Iris pigment epithelial cell (primary cell): Measurements from ENCODE around the gene NTM.
A peak's percentile ranks its signal among the peaks of the same experiment; 100 is the strongest.

Experiments used
- DNase-seq: peaks from one replicate; pipeline ENCODE4 v3.0.0-alpha.2; 2011; ENCODE audit warnings: low read depth

The NTM gene

DNA sequence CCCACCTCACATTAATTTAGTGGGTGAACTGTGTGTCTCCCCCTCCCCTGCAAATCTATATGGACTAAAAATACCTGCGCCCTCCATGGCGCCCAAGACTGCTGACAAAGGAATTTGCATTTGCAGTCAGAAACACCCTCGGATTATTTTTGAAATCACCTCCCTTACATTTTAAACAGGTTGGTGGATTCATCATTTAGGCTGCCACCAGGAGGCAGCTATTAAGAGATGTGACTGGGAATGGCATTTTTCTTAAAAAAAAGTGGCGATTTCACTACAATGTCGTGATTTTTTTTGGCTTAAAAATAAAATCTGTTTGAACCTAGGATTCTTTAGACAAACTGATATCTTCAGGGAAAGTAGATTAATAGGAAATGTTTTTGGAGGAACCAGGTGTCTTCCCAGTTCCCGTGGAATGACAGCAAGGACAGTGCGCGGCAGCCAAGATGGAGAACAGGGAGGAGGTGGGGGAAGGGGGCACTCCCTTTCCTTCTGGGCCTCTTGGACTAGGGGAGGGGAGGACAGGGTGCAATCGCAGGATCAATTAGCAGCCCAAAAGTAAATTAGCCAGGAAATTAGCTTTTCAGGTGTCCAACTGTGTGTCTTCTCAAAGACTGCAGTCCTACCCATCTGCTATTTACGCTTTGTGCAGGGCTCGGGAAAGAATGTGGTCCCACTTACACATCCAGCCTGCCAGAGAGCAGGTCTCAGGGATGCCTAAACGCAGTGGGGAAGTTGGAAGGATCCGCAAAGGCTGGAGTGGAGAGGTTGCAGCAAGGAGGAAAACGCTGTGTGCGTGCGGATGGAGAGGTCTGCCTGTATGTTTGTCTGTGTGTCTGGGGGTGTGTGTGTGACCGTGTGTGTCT lies 496.4 kb downstream of the NTM start:
- DNase-seq = no peak

DNA sequence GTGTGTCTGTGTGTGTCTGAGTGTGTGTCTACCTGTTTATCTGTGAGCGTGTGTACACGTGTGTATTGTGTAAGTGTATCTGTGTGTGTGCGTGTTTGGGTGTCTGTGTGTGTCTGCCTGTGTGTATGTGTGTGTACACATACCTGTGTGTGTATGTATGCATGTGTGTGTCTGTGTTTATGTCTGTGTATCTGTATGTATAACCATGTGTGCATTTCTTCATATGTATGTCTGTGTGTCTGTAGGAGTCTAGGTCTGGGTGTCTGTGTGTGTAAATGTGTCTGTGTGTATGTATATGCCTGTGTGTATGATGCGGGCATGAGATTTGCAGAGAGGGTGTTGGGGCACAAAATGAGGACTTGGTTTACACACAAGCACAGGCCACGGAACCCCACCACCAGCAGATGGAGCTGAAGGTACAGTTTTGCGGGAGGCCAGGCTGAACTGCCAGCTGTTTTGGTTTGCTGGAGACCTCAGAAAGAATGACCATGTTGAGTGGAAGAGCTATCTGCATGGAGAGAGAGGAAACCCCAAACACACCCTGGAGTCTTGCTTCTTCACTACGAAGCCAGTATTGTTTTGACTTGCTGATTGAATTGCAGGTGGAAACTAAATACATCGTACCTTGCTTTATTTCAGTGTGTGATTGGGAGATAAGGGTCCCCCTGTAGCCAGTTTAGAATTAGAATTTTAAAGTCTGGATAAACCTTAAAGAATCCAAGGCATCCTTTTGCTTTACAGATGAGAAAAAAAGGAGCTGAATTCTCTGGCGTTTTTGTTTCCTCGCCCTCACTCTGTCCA lies 497.2 kb downstream of the NTM start:
- DNase-seq = peak; percentile 84

GRCh38 chr11:131868629-131869507 lies 498.5 kb downstream of the NTM start:
- peak; percentile 12 for DNase-seq

GRCh38 chr11:131870305-131870704 lies 499.9 kb downstream of the NTM start:
- no peak for DNase-seq

- no peak for DNase-seq
These were observed 500.6 kb downstream of the NTM start for GRCh38 chr11:131871006-131871405.

GRCh38 chr11:131874070-131874469 lies 503.7 kb downstream of the NTM start:
- no peak for DNase-seq

DNA sequence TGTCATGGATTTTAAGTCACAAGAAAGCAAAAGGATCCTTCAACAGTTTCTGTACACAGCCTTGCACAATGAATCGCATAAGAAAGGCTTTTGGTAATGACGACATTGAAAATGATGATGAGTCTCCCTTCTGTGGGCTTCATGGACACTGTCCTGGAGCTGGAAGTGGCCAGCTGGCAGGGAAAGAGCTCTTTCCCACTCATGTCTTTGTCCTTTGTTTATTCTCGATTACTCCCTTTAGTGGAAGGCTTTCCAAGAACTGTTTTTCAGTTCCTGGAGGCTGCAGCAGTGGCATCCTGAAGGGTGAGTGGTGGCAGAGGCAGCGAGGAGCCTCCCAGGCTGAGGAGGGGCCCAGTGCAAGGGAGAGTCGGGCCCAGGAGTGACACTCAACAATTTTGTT lies 505.2 kb downstream of the NTM start:
- DNase-seq = no peak

DNA sequence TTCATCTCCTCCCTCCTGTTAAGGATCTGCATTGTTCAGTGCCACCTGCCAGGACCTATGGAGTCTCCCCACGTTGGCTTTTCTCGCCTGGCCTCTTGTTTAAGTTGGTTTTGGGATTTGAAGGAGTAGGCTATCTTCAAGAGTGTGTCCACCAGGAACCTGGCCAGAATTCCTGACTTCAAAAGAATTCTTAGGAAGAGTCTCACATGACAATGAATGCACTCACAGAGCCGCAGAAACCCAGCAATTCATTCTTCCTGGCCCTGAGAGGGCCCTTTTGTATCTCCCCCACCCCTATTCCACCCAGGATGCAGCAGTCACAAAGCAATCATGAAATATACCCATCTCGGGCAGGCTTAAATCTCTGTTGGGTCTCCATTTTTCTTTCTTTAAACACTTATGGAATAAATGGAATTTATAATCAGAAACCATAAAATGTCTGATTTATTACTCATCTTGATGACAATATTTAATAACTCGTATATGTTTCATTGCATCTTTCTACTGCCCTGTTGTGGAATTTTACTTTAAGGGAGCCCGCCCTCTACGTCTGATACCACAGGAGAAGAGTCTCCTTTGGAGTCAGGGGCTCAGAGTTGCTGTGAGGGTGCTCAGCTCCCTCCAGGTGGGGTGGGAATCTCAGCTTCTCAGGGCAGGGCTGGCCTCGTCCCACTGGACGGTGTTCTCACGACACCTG lies 507.0 kb downstream of the NTM start:
- DNase-seq = no peak

GRCh38 chr11:131880316-131880715 lies 509.9 kb downstream of the NTM start:
- no peak for DNase-seq

- DNase-seq = no peak
These were observed 510.6 kb downstream of the NTM start for GRCh38 chr11:131880976-131881375.

DNA sequence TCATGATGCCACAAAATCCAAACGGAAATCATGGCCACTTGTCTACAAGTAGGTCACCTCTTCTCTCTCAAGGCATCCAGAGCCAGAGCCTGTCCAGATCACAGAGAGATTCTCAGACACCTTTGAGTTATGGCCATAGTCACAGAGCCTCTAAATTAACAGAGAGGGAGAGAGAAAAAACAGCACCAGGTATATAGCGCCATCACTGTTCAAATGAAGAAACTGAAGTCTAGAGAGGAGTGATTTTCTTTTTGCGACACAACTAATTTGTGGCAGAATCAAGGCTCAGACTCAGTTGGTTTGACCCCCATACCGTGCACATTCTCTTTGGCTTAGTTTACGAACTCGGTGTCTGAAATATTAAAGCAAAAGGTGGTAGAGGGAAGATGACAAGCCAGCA lies 512.9 kb downstream of the NTM start:
- no peak for DNase-seq

DNA sequence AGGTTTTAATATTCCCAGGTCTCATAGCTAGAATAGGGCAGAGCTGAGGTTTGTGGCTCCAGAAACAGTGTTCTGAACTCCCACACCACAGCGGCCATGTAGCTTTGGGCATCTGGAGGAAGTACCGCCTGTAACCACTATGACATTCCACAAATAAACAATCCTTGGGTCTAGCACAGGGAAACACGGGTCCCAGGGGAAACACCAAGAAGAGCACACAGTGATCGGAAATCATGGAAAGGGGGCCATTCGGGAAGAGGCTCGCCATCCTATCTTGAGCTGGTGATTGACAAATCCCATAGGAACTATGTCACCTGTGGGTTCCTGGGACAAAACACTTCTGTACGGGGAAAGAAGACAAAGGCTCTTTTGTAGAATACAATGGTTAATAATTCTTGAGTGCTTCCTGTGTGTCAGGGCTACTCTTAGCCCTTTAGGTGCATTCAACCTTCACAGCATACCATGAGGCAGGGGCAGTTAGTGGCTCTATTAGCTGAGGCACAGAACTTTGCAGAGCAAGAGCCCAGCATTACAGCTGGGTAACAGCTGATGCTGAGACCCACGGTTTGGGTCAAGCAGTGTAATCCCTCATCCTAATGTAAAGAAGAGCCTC lies 514.2 kb downstream of the NTM start:
- no peak for DNase-seq

GRCh38 chr11:131885431-131885830 lies 515.0 kb downstream of the NTM start:
- DNase-seq = no peak

GRCh38 chr11:131886201-131886600 lies 515.8 kb downstream of the NTM start:
- peak; percentile 45 for DNase-seq

GRCh38 chr11:131888230-131888855 lies 517.9 kb downstream of the NTM start:
- DNase-seq = peak; percentile 92

DNA sequence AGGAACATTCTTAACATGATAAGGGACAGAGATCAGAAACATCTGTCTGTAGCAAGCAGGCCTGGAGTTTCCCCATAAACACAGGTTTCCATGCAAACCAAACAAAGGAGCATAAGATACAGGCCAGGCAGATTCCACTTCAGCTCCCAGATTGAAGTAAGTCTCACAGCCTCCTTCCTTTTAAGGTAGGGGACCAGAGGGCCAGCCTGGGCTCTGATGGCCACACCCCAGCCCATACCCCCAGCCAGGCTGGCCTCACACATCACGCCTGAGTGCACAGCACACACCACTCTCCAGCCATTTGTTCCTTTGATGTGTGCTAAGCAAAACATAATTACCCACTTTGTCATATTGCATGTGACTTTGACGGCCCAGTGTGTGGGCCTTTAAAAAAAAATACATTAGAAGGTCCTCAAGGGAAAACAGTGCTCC lies 518.7 kb downstream of the NTM start:
- peak; percentile 86 for DNase-seq

DNA sequence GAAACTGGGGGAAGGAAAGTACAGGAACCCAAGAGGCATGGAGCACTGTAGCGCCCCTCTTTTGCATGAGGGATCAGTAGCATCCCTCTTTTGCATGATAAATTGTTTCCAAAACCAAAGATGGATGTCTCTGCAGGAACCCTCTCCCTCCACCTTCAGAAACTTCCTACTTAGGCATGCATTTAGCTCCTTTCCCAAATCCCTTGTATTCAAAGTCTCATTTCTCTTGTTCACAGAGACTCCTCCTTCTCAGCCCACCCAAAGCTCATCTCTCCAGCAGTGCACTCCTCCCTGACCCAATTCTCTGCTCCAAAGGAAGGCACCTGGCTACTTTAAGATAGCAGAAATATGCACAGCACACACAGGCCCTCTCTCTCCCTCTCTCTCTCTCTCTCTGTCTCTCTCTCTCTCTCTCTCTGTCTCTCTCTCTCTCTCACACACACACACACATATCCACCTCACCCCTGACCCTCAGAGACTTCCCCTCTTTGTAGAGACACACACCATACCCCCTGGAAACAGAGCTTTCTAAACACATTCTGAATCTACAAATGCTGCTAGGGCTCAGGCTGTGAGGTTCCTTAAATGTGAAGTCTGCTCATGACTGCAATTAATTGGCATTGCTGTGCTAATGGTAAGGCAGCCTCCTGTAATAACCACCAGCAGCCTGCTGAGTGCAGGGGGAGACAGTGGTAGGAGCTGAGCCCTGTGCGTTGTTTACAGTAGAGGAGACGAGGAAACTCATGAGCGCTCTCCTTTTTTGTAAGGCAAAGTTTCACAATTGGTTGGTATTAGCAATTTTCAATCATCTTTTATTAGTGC lies 519.6 kb downstream of the NTM start:
- DNase-seq = peak; percentile 48

DNA sequence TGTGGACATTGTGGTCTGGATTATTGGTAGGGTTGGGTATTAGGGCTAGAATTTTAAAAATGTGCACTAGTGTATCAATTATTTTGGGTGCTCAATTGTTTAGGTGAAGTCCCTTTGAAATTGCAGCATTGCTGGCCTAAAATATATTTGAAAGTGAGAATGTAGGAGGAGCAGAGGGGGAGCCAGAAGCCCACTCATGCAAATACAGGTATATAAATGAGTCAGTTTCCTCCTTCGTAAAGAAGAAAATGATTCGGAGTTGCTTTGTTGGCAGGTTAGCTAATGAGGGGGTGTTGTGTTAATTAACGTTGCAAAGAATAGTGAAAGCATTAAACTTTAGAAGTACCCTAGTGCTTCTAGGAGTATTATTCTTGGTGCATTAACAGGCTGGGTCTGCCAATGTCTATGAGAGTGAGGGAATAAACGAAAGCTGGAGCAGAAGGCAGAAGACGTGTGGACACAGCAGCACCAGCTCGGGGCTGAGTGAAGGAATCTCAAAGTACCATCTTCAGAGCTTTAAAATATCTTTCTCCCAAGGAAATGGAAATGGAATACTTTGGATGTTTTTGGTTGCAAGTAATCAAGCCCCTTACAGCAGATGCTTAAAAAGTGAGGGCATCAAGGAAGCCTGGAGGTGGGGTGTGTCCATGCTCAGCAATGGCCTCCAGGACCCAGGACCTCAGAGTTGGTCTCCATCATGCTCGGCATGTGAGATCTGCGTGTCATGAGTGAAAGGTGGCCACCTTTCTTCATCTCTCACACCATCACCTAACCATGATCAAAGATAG lies 522.9 kb downstream of the NTM start:
- DNase-seq = no peak

GRCh38 chr11:131893988-131894387 lies 523.6 kb downstream of the NTM start:
- DNase-seq = no peak
